Fibroblast of lung (primary cell): ENCODE measurements around the gene PRRX2.

Source experiments
- EZH2 ChIP-seq: IDR thresholded peaks from 2 replicates; pipeline ENCODE4 v1.5.1; 2012; ENCODE audit warnings: low read length, control low read depth, mild to moderate bottlenecking; ENCODE audit errors: missing control alignments
- TF ChIP-seq, protein P1 (sequence below), 2 donors: IDR thresholded peaks in 1 of 2; conservative IDR thresholded peaks in 1 of 2; 1 replicate in 1 of 2; 2 replicates in 1 of 2; pipeline ENCODE4 v1.5.1; 2011 to 2012; ENCODE audit warnings: low read length in 2 of 2, control low read depth in 1 of 2, inconsistent platforms in 1 of 2, low read depth in 1 of 2, mild to moderate bottlenecking in 1 of 2

DNA sequence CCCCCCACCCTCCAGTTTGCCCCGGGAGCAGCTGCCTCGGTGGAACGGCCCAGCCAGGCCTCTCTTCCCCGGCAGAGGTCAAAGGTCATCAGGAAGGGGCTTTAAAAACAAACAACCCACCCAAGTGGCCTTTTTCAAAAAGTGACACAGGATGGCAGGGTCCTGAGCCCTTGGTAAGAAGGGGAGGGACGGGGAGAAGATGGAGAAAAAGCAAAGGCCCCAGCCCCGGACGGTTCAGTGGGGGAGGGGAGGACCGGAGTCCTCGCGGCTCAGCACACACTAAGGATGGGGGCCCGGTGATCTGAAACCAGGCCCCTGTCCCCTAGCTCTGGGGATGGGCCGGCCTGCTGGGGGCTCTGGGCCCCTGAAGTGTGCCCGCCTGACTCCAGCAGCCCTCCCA lies 1.1 kb downstream of the PRRX2 start:
- TF ChIP-seq, protein P1, sequence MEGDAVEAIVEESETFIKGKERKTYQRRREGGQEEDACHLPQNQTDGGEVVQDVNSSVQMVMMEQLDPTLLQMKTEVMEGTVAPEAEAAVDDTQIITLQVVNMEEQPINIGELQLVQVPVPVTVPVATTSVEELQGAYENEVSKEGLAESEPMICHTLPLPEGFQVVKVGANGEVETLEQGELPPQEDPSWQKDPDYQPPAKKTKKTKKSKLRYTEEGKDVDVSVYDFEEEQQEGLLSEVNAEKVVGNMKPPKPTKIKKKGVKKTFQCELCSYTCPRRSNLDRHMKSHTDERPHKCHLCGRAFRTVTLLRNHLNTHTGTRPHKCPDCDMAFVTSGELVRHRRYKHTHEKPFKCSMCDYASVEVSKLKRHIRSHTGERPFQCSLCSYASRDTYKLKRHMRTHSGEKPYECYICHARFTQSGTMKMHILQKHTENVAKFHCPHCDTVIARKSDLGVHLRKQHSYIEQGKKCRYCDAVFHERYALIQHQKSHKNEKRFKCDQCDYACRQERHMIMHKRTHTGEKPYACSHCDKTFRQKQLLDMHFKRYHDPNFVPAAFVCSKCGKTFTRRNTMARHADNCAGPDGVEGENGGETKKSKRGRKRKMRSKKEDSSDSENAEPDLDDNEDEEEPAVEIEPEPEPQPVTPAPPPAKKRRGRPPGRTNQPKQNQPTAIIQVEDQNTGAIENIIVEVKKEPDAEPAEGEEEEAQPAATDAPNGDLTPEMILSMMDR (conservative IDR thresholded peaks at IDR 0.05 in 1 of 2, IDR thresholded peaks at IDR 0.05 in 1 of 2; ENCODE audit: low read depth in 1 of 2, low read length in 2 of 2), result no peak
- TF ChIP-seq EZH2, result no peak
